Measurements from ENCODE around the gene LAMTOR1.

LAMTOR1 gene

GRCh38 chr11:72081821-72082453 lies 21.2 kb downstream of the LAMTOR1 start:
- H3K4me3 ChIP-seq (ENCODE audit: low read depth, low read length), result no peak overlapping the region
- TF ChIP-seq, protein P1, sequence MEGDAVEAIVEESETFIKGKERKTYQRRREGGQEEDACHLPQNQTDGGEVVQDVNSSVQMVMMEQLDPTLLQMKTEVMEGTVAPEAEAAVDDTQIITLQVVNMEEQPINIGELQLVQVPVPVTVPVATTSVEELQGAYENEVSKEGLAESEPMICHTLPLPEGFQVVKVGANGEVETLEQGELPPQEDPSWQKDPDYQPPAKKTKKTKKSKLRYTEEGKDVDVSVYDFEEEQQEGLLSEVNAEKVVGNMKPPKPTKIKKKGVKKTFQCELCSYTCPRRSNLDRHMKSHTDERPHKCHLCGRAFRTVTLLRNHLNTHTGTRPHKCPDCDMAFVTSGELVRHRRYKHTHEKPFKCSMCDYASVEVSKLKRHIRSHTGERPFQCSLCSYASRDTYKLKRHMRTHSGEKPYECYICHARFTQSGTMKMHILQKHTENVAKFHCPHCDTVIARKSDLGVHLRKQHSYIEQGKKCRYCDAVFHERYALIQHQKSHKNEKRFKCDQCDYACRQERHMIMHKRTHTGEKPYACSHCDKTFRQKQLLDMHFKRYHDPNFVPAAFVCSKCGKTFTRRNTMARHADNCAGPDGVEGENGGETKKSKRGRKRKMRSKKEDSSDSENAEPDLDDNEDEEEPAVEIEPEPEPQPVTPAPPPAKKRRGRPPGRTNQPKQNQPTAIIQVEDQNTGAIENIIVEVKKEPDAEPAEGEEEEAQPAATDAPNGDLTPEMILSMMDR (IDR thresholded peaks at IDR 0.05; ENCODE audit: insufficient read depth, low read depth, low read length, missing control alignments), result no peak
- DNase-seq (ENCODE audit: low read depth), result no peak

- peak overlapping the region; percentile 79 for H3K4me3 ChIP-seq (ENCODE audit: low read depth, low read length)
- no peak for DNase-seq (ENCODE audit: low read depth)
- TF ChIP-seq, protein P1 (IDR thresholded peaks at IDR 0.05; ENCODE audit: insufficient read depth, low read depth, low read length, missing control alignments), result no peak
Measured at GRCh38 chr11:72081184-72081644, 21.9 kb downstream of the LAMTOR1 start.

DNA sequence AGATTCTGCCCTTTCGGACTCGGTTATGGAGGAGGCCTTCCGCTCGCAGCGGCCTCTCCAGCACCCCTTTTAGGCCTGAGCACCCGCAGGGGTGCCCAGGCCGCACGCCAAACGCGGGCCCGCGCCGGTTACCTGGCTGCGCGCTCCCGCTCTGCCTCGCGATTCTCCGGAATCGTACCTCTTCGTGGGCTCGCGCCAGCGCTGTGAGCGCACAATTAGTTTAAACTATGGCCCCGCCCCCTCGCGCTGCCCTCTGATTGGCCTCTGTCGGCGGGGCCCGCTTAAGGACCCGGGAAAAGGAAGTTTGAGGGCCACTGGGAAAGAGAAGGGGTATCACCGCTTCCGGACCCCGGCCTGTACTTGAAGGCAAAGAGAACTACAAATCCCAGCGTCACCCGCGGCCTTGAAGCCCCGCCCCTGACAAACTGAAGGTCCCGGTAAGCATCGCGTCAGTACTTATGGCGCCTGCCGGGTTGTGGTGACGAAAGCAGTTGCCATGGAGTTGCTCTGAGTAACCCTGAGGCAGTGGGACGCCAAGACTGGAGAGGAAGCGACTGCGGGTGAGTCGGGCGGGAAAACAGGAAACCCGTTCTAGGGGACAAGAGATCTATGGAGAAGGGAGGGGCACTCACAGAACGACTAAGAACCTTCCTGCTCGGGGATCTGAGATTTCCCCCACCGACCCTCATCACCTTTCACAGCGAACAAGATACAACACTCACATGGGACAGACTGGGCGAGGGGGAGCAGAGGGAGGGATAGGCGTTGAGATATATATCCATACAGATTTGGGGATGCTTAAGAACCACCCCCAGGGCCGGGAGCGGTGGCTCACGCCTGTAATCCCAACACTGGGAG lies 22.5 kb downstream of the LAMTOR1 start, which contains the start of the genes LRRC51 and NUMA1:
Gene LRRC51, plus strand, starts transcription at position 525 of the 858 bp plus-strand sequence. CDS start 8,234 bp downstream, outside the sequence.
Gene NUMA1, minus strand, starts transcription at position 217 of the 858 bp plus-strand sequence. CDS start 44,599 bp downstream, outside the sequence.
- TF ChIP-seq, protein P1 (IDR thresholded peaks at IDR 0.05; ENCODE audit: insufficient read depth, low read depth, low read length, missing control alignments), result no peak
- peak within 1 kb of the TSS; percentile 88 for H3K4me3 ChIP-seq (ENCODE audit: low read depth, low read length)
- peak; percentile 100 for DNase-seq (ENCODE audit: low read depth)

- DNase-seq (ENCODE audit: low read depth), result no peak
- TF ChIP-seq, protein P1 (IDR thresholded peaks at IDR 0.05; ENCODE audit: insufficient read depth, low read depth, low read length, missing control alignments), result no peak
- peak overlapping the region; percentile 88 for H3K4me3 ChIP-seq (ENCODE audit: low read depth, low read length)
Measured at GRCh38 chr11:72079819-72080325, 23.2 kb downstream of the LAMTOR1 start.

GRCh38 chr11:72078477-72078876 lies 24.6 kb downstream of the LAMTOR1 start:
- peak overlapping the region; percentile 88; the same call in 1 of the 2 replicates for H3K4me3 ChIP-seq (ENCODE audit: low read depth, low read length)
- TF ChIP-seq, protein P1 (IDR thresholded peaks at IDR 0.05; ENCODE audit: insufficient read depth, low read depth, low read length, missing control alignments), result no peak
- no peak for DNase-seq (ENCODE audit: low read depth)

DNA sequence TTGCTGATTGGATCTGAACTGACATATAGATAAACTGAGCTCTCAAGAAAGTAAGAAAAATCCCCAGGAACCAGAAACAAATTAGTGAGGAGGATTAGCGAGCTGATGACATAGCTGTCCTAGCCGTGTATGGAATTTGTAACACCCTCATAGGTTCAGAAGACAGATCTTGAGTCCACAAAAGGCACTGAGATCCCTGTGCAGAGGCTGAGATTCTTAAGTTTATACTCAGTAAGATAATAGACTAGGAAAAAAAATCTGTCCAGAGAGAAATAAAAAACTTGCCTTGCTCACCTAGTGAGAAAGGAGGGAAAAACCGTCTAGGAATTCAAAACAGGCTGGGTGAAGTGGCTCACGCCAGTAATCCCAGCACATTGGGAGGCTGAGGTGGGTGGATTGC lies 27.3 kb downstream of the LAMTOR1 start:
- TF ChIP-seq, protein P1 (IDR thresholded peaks at IDR 0.05; ENCODE audit: insufficient read depth, low read depth, low read length, missing control alignments), result no peak

More for the DNA sequence above, 27.3 kb downstream of the LAMTOR1 start:
- DNase-seq (ENCODE audit: low read depth), result no peak
- no peak overlapping the region for H3K4me3 ChIP-seq (ENCODE audit: low read depth, low read length)

Measured in GM12865 (cell line).